Mononuclear cell (primary cell): ENCODE measurements around the gene CAMK2A. TPM values are rescaled to one million over a fixed set of nuclear protein-coding genes. Genes with fewer than 3 reads are reported as not detected.

Source experiments
- H3K27me3 ChIP-seq: 2 replicates; pipeline ENCODE4 v1.6.0; 2011; ENCODE audit warnings: low read length, control low read depth; ENCODE audit not compliant: insufficient read depth
- H3K4me1 ChIP-seq: 2 replicates; pipeline ENCODE4 v1.5.1; 2011; ENCODE audit warnings: mild to moderate bottlenecking, low read length, control low read depth; ENCODE audit not compliant: insufficient read depth
- H3K4me3 ChIP-seq: 2 replicates; pipeline ENCODE4 v1.5.1; 2011; ENCODE audit warnings: mild to moderate bottlenecking, low read length, moderate library complexity
- H3K9me3 ChIP-seq: 2 replicates; pipeline ENCODE4 v1.5.1; 2011; ENCODE audit warnings: low read depth, mild to moderate bottlenecking, control low read depth, low read length
- total RNA-seq: library from RNA; depleted of rRNA; stranded (reverse); fragments of >200 nt; gene quantifications from one replicate; pipeline ENCODE4 v1.2.3, GENCODE V29; 2012

Gene CAMK2A
- total RNA-seq, 1 donor = 0.94 TPM

- Histone ChIP-seq H3K4me1 (no peaks in the 10 kb centered on the region), H3K27me3 (no peaks in the 10 kb centered on the region), H3K9me3 (no peaks in the 10 kb centered on the region), H3K4me3 (no peak overlapping the region)
Observed at GRCh38 chr5:150321211-150321610, 31.6 kb upstream of the CAMK2A start.

DNA sequence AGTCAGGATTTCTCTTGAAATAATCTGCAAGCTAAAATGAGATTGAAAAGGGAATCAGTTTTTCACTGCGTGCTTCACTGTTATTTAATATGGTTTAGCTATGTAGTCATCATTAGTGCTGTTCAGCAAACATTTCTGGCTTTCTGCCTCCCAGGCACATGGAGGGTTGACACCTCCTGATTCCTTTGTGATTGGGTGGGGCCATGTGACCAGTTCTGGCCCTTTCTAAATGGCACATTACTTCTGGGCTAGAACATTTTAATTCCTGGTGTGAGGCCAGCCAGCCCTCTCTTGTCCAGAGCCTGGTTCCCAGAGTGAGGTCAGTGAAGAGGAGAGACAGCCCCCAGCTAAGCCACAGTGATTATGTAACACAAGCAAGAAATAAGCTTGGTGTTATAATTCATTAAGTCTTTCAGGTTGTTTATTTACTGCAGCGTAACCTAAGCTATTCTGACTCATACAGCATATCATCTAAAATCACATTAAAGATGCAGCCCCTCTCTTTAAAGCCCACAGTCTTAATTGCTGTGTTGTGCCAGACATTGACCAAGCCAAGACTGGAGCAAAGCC, 30.6 kb upstream of the CAMK2A start:
- Histone ChIP-seq H3K27me3 (no peaks in the 10 kb centered on the region), H3K4me1 (no peaks in the 10 kb centered on the region), H3K9me3 (no peaks in the 10 kb centered on the region), H3K4me3 (no peak overlapping the region)

GRCh38 chr5:150319484-150319790, 29.9 kb upstream of the CAMK2A start:
- H3K4me3 ChIP-seq = no peak overlapping the region
- no peaks in the 10 kb centered on the region for H3K27me3 ChIP-seq
- H3K4me1 ChIP-seq = no peaks in the 10 kb centered on the region
- no peaks in the 10 kb centered on the region for H3K9me3 ChIP-seq

DNA sequence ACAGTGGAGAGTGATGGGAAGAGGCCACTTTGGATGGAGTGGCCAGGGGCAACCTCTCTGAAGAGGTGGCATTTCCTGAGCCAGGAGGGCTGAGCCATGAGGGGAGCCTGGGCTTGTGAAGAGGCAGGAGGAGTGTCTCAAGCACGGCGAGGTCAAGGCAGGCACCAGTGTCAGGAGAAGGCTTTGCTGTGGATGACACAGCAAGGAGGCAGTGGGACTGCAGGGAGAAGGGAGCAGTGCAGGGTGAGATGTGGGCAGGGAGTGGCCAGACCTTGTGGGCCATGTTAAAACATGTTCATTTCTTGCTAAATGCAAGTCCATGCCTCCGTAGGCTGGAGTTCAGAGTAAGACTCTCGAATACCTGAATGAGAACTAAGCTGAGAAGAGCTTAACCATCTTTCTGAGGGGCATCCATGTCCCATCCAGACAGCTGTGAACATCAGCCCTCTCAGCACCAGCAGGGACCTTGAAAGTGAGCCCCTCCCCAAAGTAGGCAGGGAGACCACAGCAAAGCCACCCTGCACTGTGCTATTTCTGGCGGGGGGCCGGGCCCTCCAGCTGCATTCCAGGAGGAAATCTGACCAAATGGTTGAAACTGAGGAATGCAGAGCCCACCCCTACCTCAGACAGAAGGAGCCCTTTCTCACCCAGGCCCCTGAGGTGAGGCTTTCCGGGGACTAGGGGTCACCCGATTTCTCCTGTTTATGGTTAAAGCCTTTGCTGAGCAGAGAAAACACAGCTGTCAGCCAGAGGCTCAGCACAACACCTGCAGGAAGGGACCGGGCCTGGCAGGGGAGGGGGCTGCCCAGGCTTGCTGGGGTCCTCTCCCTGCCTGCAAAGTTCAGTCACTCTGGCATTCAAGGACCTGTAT, 29.3 kb upstream of the CAMK2A start:
- H3K4me3 ChIP-seq = no peak overlapping the region
- no peaks in the 10 kb centered on the region for H3K9me3 ChIP-seq
- H3K4me1 ChIP-seq = no peaks in the 10 kb centered on the region
- H3K27me3 ChIP-seq = no peaks in the 10 kb centered on the region

- Histone ChIP-seq H3K27me3 (no peaks in the 10 kb centered on the region), H3K4me3 (no peak overlapping the region), H3K4me1 (no peaks in the 10 kb centered on the region), H3K9me3 (no peaks in the 10 kb centered on the region)
Observed at GRCh38 chr5:150317048-150318003, 27.8 kb upstream of the CAMK2A start.

DNA sequence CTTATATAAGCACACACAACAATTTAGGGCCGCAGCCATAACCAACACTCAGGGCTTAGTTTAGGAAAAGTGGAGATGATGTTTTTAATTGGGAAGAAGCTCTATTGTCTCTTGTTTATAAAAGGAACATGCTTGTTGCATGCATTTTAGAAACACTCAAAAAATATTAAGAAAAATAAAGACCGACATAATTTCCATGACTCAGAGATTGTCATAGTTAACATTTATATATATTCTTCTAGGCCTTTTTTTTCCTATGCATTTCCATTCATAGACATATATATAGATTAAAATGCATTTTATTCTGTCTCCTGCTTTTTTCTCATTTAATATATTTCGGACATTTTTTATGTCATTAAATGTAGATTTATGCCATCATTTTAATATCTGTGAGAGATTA, 26.7 kb upstream of the CAMK2A start:
- H3K27me3 ChIP-seq = no peaks in the 10 kb centered on the region
- no peaks in the 10 kb centered on the region for H3K9me3 ChIP-seq
- no peaks in the 10 kb centered on the region for H3K4me1 ChIP-seq
- no peak overlapping the region for H3K4me3 ChIP-seq

DNA sequence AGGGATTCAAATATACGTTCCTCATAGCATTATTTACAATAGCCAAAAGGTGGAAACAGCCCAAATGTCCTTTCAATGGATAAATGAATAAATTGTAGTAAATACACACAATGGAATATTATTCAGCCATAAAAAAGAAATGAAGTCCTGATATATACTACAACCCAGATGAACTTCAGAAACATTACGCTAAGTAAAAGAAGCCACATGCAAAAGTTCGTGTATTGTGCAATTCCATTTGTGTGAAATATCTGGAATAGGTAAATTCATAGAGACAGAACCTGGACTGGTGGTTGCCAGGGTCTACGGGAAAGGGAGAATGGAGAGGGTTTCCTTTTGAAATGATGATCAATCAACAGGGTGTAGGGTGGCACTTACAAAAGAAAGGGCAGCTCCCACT, 25.7 kb upstream of the CAMK2A start:
- Histone ChIP-seq H3K4me3 (no peak overlapping the region), H3K4me1 (no peaks in the 10 kb centered on the region), H3K27me3 (no peaks in the 10 kb centered on the region), H3K9me3 (no peaks in the 10 kb centered on the region)

- Histone ChIP-seq H3K4me1 (no peaks in the 10 kb centered on the region), H3K9me3 (no peaks in the 10 kb centered on the region), H3K27me3 (no peaks in the 10 kb centered on the region), H3K4me3 (no peak overlapping the region)
Observed at GRCh38 chr5:150313921-150314716, 24.5 kb upstream of the CAMK2A start.

GRCh38 chr5:150313501-150313900, 23.9 kb upstream of the CAMK2A start:
- H3K9me3 ChIP-seq = no peaks in the 10 kb centered on the region
- H3K27me3 ChIP-seq = no peaks in the 10 kb centered on the region
- H3K4me3 ChIP-seq = no peak overlapping the region
- no peaks in the 10 kb centered on the region for H3K4me1 ChIP-seq

- Histone ChIP-seq H3K27me3 (no peaks in the 10 kb centered on the region), H3K4me1 (no peaks in the 10 kb centered on the region), H3K9me3 (no peaks in the 10 kb centered on the region), H3K4me3 (no peak overlapping the region)
Observed at GRCh38 chr5:150312518-150312917, 22.9 kb upstream of the CAMK2A start.

DNA sequence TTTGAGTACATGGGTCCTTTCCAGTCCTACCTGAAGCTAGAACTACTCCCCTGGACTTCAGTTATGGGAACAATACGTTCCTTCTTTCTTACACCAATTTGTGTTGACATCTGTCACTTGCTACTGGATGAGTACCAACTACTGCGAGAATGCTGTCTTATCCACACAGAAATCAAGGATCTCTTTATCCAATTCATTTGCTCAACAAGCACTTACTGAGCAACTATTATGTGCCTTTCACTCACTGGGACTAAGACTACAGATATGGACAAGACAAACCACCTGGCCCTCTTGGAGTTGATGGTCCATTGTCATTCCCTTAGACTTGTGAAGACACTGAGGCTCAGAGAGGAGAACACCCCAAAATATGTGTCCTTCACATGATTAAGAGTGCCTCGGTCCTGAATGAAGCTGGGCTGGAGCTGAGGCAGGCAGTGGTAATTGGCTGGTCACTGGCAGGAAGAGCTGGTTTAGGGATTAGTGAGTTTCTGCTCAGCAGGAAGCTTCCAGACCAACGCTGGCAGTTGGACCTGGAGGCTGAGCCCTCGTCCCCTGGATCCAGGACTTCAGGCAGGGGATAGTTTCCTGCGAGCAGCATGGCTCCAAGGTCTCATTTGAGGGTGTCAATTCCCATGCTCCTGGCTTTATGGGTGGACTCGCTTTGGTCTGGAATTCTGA, 21.6 kb upstream of the CAMK2A start:
- Histone ChIP-seq H3K4me1 (no peaks in the 10 kb centered on the region), H3K9me3 (no peaks in the 10 kb centered on the region), H3K27me3 (no peaks in the 10 kb centered on the region), H3K4me3 (no peak overlapping the region)

DNA sequence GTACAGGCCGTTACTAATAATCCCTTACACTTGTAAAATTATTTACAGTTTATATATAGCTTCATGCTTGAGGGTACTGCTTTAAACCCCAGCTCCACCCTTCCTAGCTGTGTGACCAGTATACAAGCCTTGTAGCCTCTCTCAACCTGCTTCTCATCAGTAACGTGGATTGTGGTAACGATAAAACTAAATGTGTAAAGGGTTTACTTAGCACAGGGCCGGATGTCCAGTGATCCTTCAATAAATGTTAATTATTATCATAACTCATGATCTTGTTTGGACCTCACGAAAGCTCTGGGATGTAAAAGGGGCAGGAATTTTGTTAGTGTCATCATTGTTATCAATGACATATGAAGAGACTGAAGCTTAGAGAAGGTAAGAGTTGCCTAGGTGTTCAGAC, 20.7 kb upstream of the CAMK2A start:
- Histone ChIP-seq H3K9me3 (no peaks in the 10 kb centered on the region), H3K4me1 (no peaks in the 10 kb centered on the region), H3K4me3 (no peak overlapping the region), H3K27me3 (no peaks in the 10 kb centered on the region)

- Histone ChIP-seq H3K4me3 (no peak overlapping the region), H3K27me3 (no peaks in the 10 kb centered on the region), H3K4me1 (no peaks in the 10 kb centered on the region), H3K9me3 (no peaks in the 10 kb centered on the region)
Observed at GRCh38 chr5:150309886-150310239, 20.3 kb upstream of the CAMK2A start.

GRCh38 chr5:150309101-150309885, 19.7 kb upstream of the CAMK2A start:
- Histone ChIP-seq H3K27me3 (peaks cover 3% of the 10 kb centered on the region), H3K4me1 (no peaks in the 10 kb centered on the region), H3K4me3 (no peak overlapping the region), H3K9me3 (no peaks in the 10 kb centered on the region)
